ENCODE measurements around the gene FYCO1.

DNA sequence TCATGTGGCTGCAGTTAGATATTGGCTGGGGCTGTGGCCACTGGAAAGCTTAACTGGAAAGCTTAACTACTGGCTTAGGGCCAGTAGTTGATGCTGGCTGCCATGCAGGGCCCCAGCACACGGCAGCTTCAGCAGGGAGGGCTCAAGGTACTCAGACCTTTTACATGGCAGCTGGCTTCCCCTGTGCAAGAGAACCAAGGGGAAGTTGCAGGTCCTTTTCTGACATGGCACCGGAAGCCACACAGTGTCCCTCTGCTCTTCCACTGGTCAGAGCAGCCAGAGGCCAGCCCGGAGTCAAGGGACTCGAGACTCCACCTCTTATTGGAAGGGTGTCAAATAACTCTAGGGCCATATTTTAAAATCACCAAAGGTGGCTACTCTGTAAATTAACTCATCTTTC lies 84.7 kb downstream of the FYCO1 start:
- TF ChIP-seq POLR2A (IDR thresholded peaks at IDR 0.05; ENCODE audit: low read depth, low read length) (no peak), POLR2AphosphoS5 (IDR thresholded peaks at IDR 0.05; ENCODE audit: low read depth, low read length) (no peak)
